Fibroblast of mammary gland (primary cell): ENCODE measurements around the gene DNAAF2.

ENCODE experiments used
- DNase-seq: peaks from one replicate; pipeline ENCODE4 v3.0.0-alpha.2; 2010; ENCODE audit warnings: low read depth
- H3K4me3 ChIP-seq: 2 replicates; pipeline ENCODE4 v1.5.1; 2011; ENCODE audit warnings: low read depth, mild to moderate bottlenecking, low read length, moderate library complexity; ENCODE audit not compliant: control insufficient read depth
- CTCF ChIP-seq: conservative IDR thresholded peaks from 2 replicates; pipeline ENCODE4 v1.5.1; 2011; ENCODE audit warnings: low read depth, low read length, inconsistent platforms; ENCODE audit not compliant: control insufficient read depth, insufficient read depth

Gene DNAAF2

GRCh38 chr14:49636866-49637265 lies 1.8 kb upstream of the DNAAF2 start:
- no peak for DNase-seq
- no peak for TF ChIP-seq CTCF

GRCh38 chr14:49633640-49634546 lies 1.2 kb downstream of the DNAAF2 start:
- peak; percentile 54 for TF ChIP-seq CTCF
- H3K4me3 ChIP-seq = peak overlapping the region; percentile 92
- DNase-seq = peak; percentile 94

More at GRCh38 chr14:49636866-49637265, 1.8 kb upstream of the DNAAF2 start:
- no peak overlapping the region for H3K4me3 ChIP-seq

DNA sequence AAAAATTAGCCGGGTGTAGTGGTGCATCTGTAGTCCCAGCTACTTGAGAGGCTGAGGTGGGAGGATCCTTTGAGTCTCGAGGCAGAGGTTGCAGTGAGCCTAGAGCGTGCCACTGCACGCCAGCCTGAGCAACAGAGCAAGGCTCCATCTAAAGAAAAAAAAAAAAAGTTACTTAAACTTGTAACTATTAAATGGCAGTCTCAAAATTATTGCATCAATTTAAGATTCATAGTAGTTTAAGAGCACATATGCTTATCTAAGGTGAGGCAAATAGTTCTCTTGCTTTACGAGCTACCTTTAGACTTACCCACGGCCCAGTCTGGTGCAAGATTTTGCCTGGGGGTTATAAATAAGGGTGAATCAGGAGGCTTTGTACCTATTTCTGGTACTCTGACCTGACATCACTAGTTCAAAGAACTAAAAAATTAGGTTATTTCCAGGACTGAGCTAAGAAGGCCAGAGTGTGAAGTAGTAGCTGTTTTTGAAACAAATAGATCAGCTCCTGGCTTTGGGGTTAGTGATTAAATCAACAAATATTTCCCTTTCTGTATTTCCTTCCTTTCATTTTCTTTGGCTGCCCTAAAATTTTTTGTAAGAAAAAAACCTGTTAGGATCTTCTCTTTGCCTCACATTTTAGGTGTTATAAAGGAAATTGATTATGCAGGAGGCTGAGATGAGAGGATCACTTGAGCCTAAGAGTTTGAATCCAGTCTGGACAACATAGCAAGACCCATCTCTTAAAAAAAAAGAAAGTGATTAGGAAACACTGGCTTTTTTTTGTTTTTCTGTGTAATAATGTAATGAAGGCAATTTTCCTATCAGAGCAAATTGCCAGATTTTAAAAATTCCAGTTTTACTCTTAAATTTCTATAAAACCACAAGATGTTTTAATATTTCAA lies 10.9 kb downstream of the DNAAF2 start:
- TF ChIP-seq CTCF = no peak
- DNase-seq = no peak
- H3K4me3 ChIP-seq = no peak overlapping the region

- DNase-seq = no peak
- no peak for TF ChIP-seq CTCF
- peak overlapping the region; percentile 97 for H3K4me3 ChIP-seq
Measured at GRCh38 chr14:49623387-49623786, 11.7 kb downstream of the DNAAF2 start.

DNA sequence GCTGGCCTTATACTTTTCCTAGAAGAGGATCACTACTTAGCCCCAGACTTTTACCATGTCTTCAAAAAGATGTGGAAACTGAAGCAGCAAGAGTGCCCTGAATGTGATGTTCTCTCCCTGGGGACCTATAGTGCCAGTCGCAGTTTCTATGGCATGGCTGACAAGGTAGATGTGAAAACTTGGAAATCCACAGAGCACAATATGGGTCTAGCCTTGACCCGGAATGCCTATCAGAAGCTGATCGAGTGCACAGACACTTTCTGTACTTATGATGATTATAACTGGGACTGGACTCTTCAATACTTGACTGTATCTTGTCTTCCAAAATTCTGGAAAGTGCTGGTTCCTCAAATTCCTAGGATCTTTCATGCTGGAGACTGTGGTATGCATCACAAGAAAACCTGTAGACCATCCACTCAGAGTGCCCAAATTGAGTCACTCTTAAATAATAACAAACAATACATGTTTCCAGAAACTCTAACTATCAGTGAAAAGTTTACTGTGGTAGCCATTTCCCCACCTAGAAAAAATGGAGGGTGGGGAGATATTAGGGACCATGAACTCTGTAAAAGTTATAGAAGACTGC lies 12.9 kb downstream of the DNAAF2 start:
- no peak for DNase-seq
- TF ChIP-seq CTCF = no peak
- peak overlapping the region; percentile 97 for H3K4me3 ChIP-seq

DNA sequence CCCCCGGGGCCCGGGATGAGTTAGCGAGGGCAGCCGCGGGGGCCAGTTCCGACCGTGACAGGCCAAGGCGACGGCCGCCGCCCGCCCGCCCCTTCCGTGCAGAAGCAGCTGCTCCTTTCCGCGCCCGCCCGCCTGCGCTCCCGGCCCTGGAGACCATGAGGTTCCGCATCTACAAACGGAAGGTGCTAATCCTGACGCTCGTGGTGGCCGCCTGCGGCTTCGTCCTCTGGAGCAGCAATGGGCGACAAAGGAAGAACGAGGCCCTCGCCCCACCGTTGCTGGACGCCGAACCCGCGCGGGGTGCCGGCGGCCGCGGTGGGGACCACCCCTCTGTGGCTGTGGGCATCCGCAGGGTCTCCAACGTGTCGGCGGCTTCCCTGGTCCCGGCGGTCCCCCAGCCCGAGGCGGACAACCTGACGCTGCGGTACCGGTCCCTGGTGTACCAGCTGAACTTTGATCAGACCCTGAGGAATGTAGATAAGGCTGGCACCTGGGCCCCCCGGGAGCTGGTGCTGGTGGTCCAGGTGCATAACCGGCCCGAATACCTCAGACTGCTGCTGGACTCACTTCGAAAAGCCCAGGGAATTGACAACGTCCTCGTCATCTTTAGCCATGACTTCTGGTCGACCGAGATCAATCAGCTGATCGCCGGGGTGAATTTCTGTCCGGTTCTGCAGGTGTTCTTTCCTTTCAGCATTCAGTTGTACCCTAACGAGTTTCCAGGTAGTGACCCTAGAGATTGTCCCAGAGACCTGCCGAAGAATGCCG lies 13.7 kb downstream of the DNAAF2 start:
- no peak for DNase-seq
- peak overlapping the region; percentile 97 for H3K4me3 ChIP-seq
- TF ChIP-seq CTCF = no peak
